Natural killer cell (primary cell): ENCODE results near the gene SLN. TPM values are rescaled to one million over a fixed set of nuclear protein-coding genes. Genes with fewer than 3 reads are reported as not detected.

ENCODE experiments used
- ATAC-seq, 3 donors: fragments of 150-1000 bp in 2 of 3; fragments of 200-7000 bp in 1 of 3; cut with Tn5 transposase; 1 replicate in 1 of 3; 2 replicates in 2 of 3; pipeline ENCODE4 v1.10.0; 2021; ENCODE audit warnings: mild to moderate bottlenecking in 2 of 3, moderate library complexity in 2 of 3
- DNase-seq, 2 donors: peaks; one replicate each; pipeline versions ENCODE4 v3.0.0 to v3.0.0-alpha.2; 2013 to 2021; ENCODE audit warnings: mixed read lengths in 1 of 2
- H3K27ac ChIP-seq: one replicate; pipeline ENCODE4 v1.5.1; 2013; ENCODE audit warnings: mild to moderate bottlenecking, low read length
- H3K27me3 ChIP-seq: one replicate; pipeline ENCODE4 v1.6.1; 2013; ENCODE audit warnings: low read length; ENCODE audit not compliant: control insufficient read depth, insufficient read depth
- H3K36me3 ChIP-seq: one replicate; pipeline ENCODE4 v1.6.1; 2013; ENCODE audit warnings: low read length; ENCODE audit not compliant: control insufficient read depth, insufficient read depth
- H3K4me1 ChIP-seq: one replicate; pipeline ENCODE4 v1.6.1; 2013; ENCODE audit warnings: low read length; ENCODE audit not compliant: control insufficient read depth, insufficient read depth
- H3K4me3 ChIP-seq: one replicate; pipeline ENCODE4 v1.5.1; 2013; ENCODE audit warnings: low read length
- H3K9me3 ChIP-seq: one replicate; pipeline ENCODE4 v1.6.1; 2013; ENCODE audit warnings: low read length; ENCODE audit not compliant: control insufficient read depth, insufficient read depth
- H3K27ac Mint-ChIP-seq, 2 donors: one replicate each; pipeline ENCODE4 v1.8.0; 2022; ENCODE audit warnings: mild to moderate bottlenecking in 2 of 2, mixed read lengths in 2 of 2, moderate library complexity in 1 of 2
- H3K27me3 Mint-ChIP-seq, 2 donors: one replicate each; pipeline ENCODE4 v1.8.0; 2022; ENCODE audit warnings: low read depth in 2 of 2, mixed read lengths in 2 of 2
- H3K36me3 Mint-ChIP-seq: one replicate; pipeline ENCODE4 v1.8.0; 2022; ENCODE audit warnings: mixed read lengths
- H3K4me1 Mint-ChIP-seq, 2 donors: one replicate each; pipeline ENCODE4 v1.8.0; 2022; ENCODE audit warnings: mixed read lengths in 2 of 2
- H3K4me3 Mint-ChIP-seq: one replicate; pipeline ENCODE4 v1.8.0; 2022; ENCODE audit warnings: mild to moderate bottlenecking, moderate library complexity, mixed read lengths
- H3K9me3 Mint-ChIP-seq, 2 donors: one replicate each; pipeline ENCODE4 v1.8.0; 2022; ENCODE audit warnings: mixed read lengths in 2 of 2
- CTCF ChIP-seq: fragments of 200-600 bp; IDR thresholded peaks from one replicate; pipeline ENCODE4 v1.8.0; 2022; ENCODE audit warnings: antibody characterized with exemption
- WGBS: methylation state at CpG from one replicate; pipeline ENCODE4 v1.1.7; 2013; ENCODE audit warnings: missing lambda C conversion rate; ENCODE audit not compliant: insufficient coverage; 5-methylcytosine and 5-hydroxymethylcytosine counted together
- intact Hi-C: fragments of 100-400 bp; cut with micrococcal nuclease; formaldehyde crosslinking; loops from one replicate; pipeline ENCODE4 v1.14.2; 2022
- total RNA-seq, 4 donors: library from RNA; stranded (reverse); fragments of 120-200 nt in 1 of 4; gene quantifications; one replicate each; pipeline versions ENCODE4 v1.2.3 to v1.2.4, GENCODE V29; 2013 to 2022

Gene SLN
- total RNA-seq, 3 donors from 2014 or later (not counting 1 experiment from before 2014, with no cell fraction given), result not detected

DNA sequence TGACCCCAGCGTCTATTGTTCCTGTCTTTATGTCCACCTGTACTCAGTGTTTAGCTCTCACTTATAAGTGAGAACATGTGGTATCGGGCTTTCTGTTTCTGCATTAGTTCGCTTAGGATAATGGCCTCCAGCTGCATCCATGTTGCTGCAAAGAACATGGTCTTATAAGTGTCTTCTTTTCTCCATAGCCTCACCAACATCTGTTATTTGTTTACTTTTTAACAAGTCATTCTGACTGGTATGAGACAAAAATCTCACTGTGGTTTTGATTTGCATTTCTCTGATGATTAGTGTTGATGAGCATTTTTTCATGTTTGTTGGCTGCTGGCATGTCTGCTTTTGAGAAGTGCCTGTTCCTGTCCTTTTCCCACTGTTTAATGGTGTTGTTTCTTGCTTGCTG lies 21.7 kb upstream of the SLN start:
- Mint-ChIP-seq H3K36me3 (no peaks in the 10 kb centered on the region), H3K9me3 (no peaks in the 10 kb centered on the region)

GRCh38 chr11:107732689-107733051 lies 20.8 kb upstream of the SLN start:
- no peaks in the 10 kb centered on the region for H3K27me3 ChIP-seq
- Mint-ChIP-seq H3K4me1 (no peaks in the 10 kb centered on the region), H3K27ac (no peak overlapping the region), H3K27me3 (peaks cover 2 to 8% of the 10 kb centered on the region in 2 donors), H3K9me3 (no peaks in the 10 kb centered on the region), H3K4me3 (no peak overlapping the region), H3K36me3 (no peaks in the 10 kb centered on the region)
- no peaks in the 10 kb centered on the region for H3K36me3 ChIP-seq
- no peak for TF ChIP-seq CTCF
- no peaks in the 10 kb centered on the region for H3K4me1 ChIP-seq
- DNase-seq, result no peak
- H3K27ac ChIP-seq, result no peak overlapping the region
- intact Hi-C loops, result no loop called here
- H3K4me3 ChIP-seq, result no peak overlapping the region
- H3K9me3 ChIP-seq, result no peaks in the 10 kb centered on the region
- ATAC-seq, result no peak
- 93% methylated on average over 10 of the region's 10 CpGs for WGBS

More for the DNA sequence above, 21.7 kb upstream of the SLN start:
- Mint-ChIP-seq H3K4me3 (no peak overlapping the region), H3K4me1 (no peaks in the 10 kb centered on the region), H3K27ac (no peak overlapping the region), H3K27me3 (peaks cover 0 to 7% of the 10 kb centered on the region in 2 donors)
- no peaks in the 10 kb centered on the region for H3K4me1 ChIP-seq
- no peak overlapping the region for H3K4me3 ChIP-seq
- ATAC-seq, result no peak
- intact Hi-C loops, result no loop called here
- no peaks in the 10 kb centered on the region for H3K27me3 ChIP-seq
- H3K36me3 ChIP-seq, result no peaks in the 10 kb centered on the region
- DNase-seq, result no peak
- WGBS, result 100% methylated on average over 3 of the region's 3 CpGs
- H3K27ac ChIP-seq, result no peak overlapping the region
- TF ChIP-seq CTCF, result no peak
- H3K9me3 ChIP-seq, result no peaks in the 10 kb centered on the region

DNA sequence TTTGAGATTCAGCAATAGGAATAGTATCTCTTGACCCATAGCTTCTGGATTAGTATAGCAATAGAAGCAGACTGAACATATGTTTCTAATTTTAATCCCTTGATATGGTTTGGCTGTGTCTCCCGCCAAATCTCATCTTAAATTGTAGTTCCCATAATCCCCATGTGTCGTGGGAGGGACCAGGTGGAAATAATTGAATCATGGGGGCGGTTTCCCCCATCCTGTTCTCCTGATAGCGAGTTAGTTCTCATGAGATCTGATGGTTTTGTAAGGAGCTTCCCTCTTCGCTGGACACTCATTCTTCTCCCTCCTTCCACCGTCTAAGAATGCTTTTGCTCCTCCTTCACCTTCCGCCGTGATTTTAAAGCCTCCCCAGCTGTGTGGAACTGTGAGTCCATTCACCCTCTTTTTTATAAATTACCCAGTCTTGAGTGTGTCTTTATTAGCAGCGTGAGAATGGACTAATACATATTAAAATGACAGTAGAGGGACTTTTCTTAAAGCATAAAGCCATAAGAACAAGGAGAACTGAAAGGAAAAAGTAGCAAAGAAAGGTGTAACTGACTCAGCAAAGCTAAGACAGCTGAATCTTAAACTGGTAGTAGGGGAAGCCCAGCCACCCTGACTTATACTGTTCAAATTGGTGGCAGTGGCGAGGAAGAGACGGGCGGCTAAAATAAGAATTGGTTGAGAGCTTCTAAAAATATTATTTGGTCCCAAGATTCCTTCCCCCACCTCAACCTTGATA lies 20.3 kb upstream of the SLN start:
- H3K27me3 Mint-ChIP-seq, result peaks cover 7 to 14% of the 10 kb centered on the region in 2 donors
- 89% methylated on average over 7 of the region's 12 CpGs for WGBS

More for the DNA sequence above, 20.3 kb upstream of the SLN start:
- no peaks in the 10 kb centered on the region for H3K27me3 ChIP-seq
- DNase-seq, result no peak
- H3K4me1 ChIP-seq, result no peaks in the 10 kb centered on the region
- no peaks in the 10 kb centered on the region for H3K36me3 ChIP-seq
- Mint-ChIP-seq H3K36me3 (no peaks in the 10 kb centered on the region), H3K4me3 (no peak overlapping the region), H3K4me1 (no peaks in the 10 kb centered on the region), H3K9me3 (no peaks in the 10 kb centered on the region), H3K27ac (no peak overlapping the region)
- TF ChIP-seq CTCF, result no peak
- no peak overlapping the region for H3K27ac ChIP-seq
- no peaks in the 10 kb centered on the region for H3K9me3 ChIP-seq
- intact Hi-C loops, result no loop called here
- no peak overlapping the region for H3K4me3 ChIP-seq
- no peak for ATAC-seq
